Right ventricle myocardium superior (tissue), 1 donor: ENCODE results near the gene NF2. TPM values are rescaled to one million over a fixed set of nuclear protein-coding genes. Genes with fewer than 3 reads are reported as not detected.

ENCODE experiments used
- ATAC-seq: fragments of 200-7000 bp; cut with Tn5 transposase; one replicate; pipeline ENCODE4 v1.9.1; 2020; ENCODE audit warnings: mild to moderate bottlenecking; ENCODE audit not compliant: poor library complexity
- DNase-seq: peaks from one replicate; pipeline ENCODE4 v3.0.0-alpha.2; 2020
- intact Hi-C: fragments of 100-400 bp; cut with DNase I; formaldehyde crosslinking; loops from one replicate; pipeline ENCODE4 v1.11.2; 2022
- total RNA-seq: library from RNA; stranded (reverse); fragmentation: NEBNext Ultra II Directional; extraction: Animal tissue kit (Norgen Biotek cat#: 25700); gene quantifications from one replicate; pipeline ENCODE4 v1.2.1, GENCODE V29; 2021
- donor health status: DM: no; HTN: yes; CAD: no; lungs with severe emphysema.

The NF2 gene
- total RNA-seq, 1 donor from 2014 or later, result 40.6 TPM

DNA sequence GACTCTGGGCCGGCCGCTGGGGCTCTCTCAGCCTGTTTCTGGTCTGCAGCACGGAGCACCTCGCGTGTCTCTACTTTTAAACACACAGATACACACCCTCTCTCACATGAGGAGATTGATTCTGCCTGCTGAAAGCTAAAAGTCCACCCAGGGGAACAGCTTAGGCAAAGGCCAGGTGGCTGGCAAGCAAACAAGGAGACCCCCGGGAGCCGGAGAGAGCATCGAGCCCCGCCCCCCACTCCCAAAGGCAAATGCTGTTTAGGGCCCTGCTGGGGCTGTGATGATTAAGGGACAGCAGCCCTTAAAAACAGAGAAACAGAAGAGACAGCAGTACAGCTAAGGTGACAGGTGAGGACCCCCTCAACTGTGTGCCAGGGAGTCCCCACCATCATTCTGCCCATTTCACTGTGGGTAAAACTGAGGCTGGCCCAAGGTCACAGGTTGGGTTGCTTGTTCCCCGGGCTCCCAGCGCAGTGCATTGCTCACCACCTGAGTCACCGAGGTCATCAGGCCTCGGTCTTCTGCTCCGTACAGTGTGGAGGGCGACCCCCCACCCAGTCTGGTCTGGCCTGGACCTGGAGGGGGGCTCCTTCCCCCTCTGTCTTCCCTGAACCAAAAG, 123.2 kb downstream of the NF2 start:
- intact Hi-C loops, result no loop called here
- ATAC-seq (no peak), DNase-seq (no peak)

GRCh38 chr22:29727131-29727523, 123.7 kb downstream of the NF2 start:
- ATAC-seq (peak; percentile 71), DNase-seq (peak; percentile 72)
- intact Hi-C loops, result no loop called here

DNA sequence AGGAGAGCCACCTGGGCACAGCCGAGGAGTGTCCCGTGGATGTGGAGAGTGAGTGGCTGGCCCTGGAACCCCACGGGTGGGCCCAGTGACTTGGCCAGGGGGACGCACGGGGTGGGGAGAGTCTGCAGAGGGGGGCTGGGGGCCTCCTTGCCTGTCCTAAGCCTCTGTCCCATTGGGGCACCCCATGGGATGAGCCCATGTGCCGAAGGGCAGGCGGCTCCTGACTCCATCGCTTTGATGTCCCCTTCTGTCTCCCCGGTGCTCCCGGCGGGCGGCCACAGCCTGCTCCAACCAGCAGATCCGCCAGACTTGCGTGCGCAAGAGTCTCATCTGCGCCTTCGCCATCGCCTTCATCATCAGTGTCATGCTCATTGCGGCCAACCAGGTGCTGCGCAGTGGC, 125.7 kb downstream of the NF2 start:
- intact Hi-C loops, result no loop called here
- DNase-seq (no peak), ATAC-seq (no peak)

- ATAC-seq (no peak), DNase-seq (no peak)
- intact Hi-C loops, result no loop called here
Measured at GRCh38 chr22:29731058-29731850, 127.8 kb downstream of the NF2 start.

- intact Hi-C loops, result no loop called here
- DNase-seq (no peak), ATAC-seq (no peak)
Measured at GRCh38 chr22:29732883-29733282, 129.4 kb downstream of the NF2 start.

DNA sequence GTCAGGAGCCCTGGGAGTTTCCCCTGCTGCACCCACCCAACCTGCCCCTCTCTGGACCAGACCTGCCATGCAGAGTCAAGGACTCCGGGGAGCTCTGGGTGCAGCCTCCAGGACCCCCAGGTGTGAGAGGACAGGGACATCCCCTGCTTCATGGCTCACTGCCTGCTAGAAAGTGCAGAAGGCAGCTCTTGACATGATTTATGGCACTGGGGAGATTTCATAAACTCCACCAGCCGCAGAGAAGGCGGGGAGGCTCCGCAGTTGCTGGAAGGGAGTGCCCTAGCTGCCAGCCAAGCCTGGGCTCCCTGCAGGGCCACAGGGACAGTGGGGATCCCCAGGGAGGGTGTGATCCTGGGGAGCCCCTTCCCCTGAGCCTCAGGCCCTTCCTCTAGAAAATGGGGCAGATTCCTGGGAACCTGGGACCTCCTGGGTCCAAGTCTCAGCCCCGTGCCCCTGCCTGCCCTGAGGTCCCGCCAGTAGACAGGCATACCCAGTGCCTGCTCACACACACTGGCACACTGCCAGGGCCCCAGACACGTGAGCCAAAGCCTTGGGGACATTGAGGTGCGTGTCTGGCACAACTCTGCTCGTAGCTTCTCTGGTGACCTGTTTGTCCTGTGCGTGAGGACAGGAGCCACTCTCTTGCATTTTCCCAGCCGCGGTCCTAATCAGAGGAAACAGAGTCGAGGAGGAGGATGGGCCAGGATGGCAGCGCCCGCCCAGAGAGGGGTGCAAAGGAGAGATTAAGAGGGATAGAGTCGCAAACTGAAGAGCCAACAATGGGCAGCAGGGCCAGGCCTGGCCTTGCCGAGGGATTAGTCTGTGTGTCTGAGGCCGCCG, 130.1 kb downstream of the NF2 start:
- ATAC-seq (peak; percentile 48), DNase-seq (peak; percentile 56)
- intact Hi-C loops, result no loop called here

DNA sequence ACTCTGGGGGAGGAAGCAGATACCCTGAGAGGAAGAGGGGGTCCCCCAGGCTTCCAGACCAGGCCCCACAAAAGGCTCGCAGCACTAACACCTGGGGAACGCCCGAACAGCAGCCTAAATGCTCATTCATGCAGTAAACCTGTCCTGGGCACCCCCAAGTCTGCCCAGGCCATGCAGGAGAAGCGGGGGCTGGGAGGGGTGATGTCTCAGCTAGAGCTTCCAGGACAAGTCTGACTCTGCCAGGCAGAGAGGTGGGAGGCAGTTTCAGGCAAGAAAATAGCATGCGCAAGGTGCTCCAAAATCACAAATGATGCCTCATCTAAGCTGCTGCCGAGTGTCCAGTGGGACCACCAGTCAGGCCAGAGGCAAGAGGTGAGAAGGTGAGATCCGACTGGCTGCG, 131.0 kb downstream of the NF2 start:
- DNase-seq, result no peak
- intact Hi-C loops, result no loop called here
- ATAC-seq, result no peak

- intact Hi-C loops, result no loop called here
- ATAC-seq, result no peak
- no peak for DNase-seq
Measured at GRCh38 chr22:29734838-29735237, 131.4 kb downstream of the NF2 start.

GRCh38 chr22:29735416-29735815, 132.0 kb downstream of the NF2 start:
- intact Hi-C loops, result no loop called here
- ATAC-seq (no peak), DNase-seq (no peak)

- DNase-seq (no peak), ATAC-seq (peak; percentile 50)
- intact Hi-C loops, result no loop called here
Measured at GRCh38 chr22:29737251-29738117, 134.1 kb downstream of the NF2 start.

GRCh38 chr22:29738118-29738815, 134.8 kb downstream of the NF2 start:
- DNase-seq, result no peak
- intact Hi-C loops, result no loop called here
- ATAC-seq, result no peak

GRCh38 chr22:29739346-29739875, 136.0 kb downstream of the NF2 start:
- DNase-seq, result no peak
- intact Hi-C loops, result no loop called here
- no peak for ATAC-seq

GRCh38 chr22:29740216-29740615, 136.8 kb downstream of the NF2 start:
- DNase-seq, result no peak
- no peak for ATAC-seq
- intact Hi-C loops, result no loop called here

DNA sequence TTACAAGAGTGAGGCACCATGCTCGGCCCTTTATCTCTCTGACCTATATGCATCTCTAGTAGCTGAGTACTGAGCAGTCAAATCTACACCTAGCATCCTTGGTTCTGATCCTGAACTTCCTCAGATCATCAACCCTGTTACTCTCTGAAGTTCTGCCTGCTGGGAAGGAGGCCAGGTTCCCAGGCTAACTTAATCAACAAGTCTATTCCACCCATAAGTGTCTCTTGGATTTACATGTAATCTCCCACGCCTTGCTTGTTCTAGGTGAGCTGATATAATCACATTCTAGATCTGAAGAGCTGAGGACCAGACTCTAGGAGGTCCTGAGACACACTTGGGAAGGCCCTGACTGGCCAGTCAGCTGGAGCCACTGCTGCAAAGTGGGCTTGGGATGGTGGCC, 138.5 kb downstream of the NF2 start:
- ATAC-seq, result no peak
- intact Hi-C loops, result no loop called here
- no peak for DNase-seq

- ATAC-seq, result no peak
- DNase-seq, result no peak
- intact Hi-C loops, result no loop called here
Measured at GRCh38 chr22:29742326-29742725, 138.9 kb downstream of the NF2 start.

DNA sequence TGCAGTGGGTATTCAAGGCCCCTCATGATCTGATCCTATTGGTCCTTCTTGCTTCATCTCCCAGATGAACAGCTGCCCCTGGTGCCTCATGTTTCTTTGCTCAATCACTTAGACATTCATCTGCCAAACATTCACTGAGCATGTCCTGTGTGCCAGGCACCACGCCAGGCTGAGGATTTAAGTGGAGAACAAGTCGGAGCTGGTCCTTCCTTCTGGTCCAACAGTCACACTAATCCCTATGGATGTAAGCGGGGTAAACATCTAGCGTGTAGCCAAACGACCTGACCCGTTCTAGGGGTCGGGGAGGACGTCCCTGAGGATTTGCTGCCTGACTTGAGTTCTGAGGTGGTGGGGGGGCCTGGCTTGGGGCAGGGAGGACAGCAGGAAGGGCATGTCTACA, 141.5 kb downstream of the NF2 start:
- DNase-seq (peak; percentile 58), ATAC-seq (peak; percentile 20)
- intact Hi-C loops, result no loop called here

GRCh38 chr22:29747832-29748231, 144.4 kb downstream of the NF2 start:
- ATAC-seq (no peak), DNase-seq (no peak)

More at GRCh38 chr22:29747832-29748231, 144.4 kb downstream of the NF2 start:
- intact Hi-C loops, result no loop called here
